Stimulated activated CD8-positive, alpha-beta memory T cell treated with anti-CD3 and anti-CD28 coated beads, Interleukin-15, amount 100 ng/mL, for 48 hours (primary cell): ENCODE results near the gene CDH23.

Source experiments
- DNase-seq, 2 donors: peaks; one replicate each; pipeline ENCODE4 v3.0.0-alpha.2; 2020; ENCODE audit warnings: low read depth in 2 of 2

Gene CDH23

DNA sequence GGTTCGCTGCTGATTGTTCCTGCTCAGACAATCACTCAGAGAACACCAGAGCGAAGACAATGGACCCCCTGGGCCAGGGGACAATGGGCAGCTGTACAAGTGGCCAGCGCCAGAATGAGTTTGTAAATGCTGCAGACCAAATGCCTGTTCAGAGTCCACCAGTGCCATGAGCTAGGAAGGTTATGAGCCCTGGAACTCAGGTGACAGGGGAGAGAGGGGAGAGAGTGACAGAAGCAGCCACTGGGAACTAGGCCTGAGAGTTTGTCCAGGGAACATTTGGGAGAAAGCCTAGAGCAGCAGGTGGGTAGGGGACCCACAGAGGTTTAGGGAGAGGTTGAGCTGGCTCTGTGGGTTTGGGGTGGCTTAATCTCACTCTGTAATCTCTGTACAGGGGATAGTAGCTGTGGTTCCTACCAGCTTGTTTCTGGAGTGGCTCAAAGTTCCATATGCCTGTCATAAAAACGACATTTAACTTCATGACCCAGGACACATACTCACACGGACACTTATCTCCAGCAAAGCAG, 262.5 kb downstream of the CDH23 start:
- DNase-seq: no peak

DNA sequence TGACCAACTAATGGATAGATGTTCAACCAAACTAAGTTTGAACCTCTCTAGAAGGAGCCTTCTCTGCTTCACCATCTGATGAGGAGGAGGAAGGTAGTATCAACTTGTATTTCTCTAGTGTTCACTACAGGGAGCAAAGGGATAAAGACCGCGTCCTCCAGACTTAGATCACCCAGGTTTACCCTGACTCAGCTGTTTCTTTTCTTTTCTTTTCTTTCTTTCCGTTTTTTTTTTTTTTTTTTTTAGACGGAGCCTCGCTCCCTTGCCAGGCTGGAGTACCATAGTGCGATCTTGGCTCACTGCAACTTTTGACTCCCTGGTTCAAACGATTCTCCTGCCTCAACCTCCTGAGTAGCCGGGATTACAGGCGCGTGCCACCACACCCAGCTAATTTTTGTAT, 263.0 kb downstream of the CDH23 start:
- DNase-seq: no peak

DNA sequence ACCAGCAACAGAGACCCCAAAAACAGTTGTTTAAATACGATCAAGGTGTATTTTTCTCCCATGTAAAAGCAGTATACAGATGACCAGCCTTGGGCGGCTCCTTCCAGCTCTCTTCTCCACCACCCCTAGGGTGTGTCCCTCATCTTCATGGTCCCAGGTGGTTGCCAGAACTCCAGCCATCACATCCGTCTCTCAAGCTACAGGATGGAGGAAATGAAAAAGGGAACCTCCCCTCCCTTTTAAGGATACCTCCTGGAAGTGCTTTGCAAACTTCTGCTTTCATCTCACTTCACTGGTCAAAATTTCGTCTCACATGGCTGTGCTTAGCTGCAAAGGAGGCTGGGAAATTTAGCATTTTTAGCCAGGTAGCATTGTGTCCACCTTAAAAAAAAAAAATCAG, 263.6 kb downstream of the CDH23 start:
- DNase-seq: no peak

DNA sequence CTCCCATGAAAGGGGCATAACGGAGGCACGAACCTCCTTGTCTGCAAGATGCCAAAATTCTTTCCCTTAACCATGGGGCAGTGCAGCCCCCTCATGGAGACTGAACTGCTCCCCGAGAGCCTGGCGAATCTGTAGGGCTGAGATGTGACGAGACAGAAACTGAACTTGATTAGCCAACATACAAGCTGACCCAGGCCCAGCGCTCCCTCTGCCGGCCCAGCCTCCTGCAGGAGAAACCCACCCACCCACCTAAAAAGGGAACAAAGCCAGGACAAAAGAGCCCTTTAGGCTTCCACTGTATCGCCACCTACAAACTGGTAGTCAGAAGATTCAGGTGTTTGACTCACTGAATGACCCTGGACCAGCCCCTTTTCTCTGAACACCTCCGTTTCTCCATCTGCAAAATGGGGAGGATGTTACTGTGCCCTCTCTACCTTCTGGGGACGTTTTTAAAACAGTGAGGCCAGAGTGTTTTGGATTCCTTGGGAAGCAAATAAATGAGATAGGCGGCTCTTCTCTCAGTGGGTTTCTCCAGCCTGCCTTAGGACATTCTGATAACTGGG, 264.4 kb downstream of the CDH23 start:
- DNase-seq: no peak

DNA sequence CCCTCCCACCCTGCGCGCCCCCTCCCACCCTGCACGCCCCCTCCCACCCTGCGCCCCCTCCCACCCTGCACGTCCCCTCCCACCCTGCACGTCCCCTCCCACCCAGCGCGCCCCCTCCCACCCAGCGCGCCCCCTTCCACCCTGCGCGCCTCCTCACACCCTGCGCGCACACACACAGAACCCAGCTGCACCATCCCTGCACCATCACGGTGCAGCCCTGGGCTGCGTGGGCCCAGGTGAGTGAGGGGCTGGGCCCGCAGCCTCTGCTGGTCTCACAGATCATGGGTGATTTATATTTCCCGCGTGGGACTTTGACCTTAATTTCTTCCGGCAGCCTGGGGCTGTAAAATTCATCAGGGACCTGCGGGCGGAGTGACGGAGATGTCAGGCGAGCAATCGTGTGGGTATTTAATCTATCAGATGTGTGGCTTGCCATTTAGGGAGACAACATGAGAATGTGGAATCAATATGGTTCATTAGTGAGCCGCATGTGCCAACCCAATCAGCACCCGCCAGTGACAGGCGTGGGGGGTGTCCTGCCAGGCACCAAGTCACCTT, 265.1 kb downstream of the CDH23 start:
- no peak for DNase-seq

DNA sequence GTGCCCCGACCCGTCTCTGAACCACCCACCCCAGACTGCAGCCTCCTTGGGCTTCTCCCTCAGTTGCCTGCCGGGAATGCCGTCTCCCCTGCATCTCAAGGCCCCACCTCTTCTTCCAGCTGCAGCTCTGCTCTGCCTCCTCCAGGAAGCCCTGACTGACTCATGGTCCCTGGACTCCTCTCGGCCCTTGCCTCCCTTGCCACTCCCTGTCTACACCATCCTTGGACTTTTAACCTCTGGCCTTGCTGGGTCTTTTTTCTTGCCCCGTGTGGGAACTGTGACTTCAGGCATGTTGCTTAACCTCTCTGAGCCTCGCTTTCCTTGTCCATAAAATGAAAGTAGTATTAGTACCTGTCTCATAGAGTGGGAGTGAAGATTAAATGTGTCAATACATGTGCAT, 266.6 kb downstream of the CDH23 start:
- no peak for DNase-seq

DNA sequence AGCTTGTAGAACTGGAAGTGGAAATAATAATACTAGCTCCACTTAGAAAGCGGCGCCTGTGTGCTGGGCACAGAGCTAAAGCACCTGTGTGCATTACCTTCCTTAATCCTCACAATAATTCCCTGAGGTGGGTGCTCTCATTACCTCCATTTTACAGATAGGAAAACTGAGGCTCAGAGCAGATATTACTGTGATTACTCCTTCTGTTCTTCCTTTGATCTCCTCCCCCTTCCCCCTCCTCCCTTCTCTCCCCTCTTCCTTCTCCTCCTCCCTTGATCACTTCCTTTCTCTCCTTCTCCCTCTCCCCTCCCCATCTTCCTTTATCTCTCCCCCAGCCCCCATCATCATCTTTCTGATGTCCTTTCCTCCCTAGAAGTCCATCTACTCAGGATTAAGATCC, 267.9 kb downstream of the CDH23 start:
- DNase-seq: no peak

DNA sequence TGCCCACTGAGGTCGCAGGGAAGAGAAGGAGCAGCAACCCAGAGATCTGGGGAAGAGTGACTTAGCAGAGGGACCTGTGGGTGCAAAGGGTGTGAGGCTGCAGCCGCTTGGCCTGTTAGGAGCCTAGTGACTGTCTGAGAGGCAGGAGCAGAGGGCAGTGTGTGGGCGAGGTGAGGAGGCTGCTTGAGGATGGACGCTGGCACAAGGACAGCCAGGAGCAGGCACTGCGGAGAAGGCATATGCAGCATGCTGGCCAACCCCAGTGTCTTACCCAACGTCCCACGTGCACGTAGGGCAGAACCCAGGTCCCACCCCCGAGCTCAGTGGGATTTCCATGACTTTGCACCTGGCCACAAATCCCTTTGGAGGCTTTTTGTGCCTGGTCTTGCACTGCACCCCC, 268.7 kb downstream of the CDH23 start:
- no peak for DNase-seq

DNA sequence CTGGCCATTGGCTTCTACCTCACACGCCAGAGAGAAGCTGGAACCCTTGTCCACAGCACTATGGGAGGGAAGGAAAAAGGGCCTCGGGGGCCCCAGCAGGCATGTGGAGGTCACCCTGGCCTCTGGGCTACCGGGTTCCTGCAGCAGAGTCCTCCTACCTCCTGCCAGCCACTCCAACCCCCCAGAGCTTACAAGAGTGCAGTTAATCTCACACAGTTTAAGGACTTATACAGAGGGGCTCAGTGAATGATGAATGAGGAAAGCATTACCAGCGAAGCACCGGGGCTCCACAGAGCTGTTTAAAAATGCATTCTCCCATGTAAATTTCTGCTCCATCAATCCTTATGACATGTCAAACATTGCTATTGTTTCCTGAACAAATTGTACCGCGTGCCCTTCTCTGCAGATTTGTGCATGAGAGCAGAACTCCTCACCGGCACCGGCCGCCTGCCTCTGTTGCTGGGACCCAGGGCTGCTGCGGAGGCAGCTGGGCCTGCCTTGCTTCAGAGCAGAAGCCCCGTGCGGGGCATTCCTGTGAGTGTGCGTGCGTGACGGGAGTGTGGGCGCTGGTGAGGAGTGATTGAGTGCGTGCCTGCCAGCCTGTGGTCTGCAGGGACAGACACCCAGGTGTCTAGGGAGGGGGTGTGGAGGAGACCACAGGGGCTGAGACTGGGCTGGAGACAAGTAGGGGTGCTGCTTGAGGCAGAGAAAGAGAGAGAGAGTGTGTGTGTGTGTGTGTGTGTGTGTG, 270.1 kb downstream of the CDH23 start:
- no peak for DNase-seq

DNA sequence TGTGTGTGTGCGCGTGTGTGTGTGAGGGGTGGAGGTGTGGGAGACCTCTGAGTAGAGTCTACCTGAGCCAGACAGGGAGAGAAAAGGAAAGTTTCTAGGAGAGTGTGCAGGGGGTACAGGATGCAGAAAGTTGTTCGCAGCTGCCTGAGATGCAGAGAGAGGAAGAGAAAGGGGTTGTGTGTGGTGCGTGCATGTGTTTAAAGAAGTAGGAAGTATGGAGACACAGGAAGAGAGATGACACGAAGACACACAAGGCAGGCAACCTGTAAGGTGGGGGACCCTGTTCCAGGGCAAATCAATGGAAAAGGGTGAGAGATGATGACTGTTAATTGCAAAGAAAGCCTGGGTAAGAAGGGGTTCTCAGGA, 270.6 kb downstream of the CDH23 start:
- DNase-seq: no peak

DNA sequence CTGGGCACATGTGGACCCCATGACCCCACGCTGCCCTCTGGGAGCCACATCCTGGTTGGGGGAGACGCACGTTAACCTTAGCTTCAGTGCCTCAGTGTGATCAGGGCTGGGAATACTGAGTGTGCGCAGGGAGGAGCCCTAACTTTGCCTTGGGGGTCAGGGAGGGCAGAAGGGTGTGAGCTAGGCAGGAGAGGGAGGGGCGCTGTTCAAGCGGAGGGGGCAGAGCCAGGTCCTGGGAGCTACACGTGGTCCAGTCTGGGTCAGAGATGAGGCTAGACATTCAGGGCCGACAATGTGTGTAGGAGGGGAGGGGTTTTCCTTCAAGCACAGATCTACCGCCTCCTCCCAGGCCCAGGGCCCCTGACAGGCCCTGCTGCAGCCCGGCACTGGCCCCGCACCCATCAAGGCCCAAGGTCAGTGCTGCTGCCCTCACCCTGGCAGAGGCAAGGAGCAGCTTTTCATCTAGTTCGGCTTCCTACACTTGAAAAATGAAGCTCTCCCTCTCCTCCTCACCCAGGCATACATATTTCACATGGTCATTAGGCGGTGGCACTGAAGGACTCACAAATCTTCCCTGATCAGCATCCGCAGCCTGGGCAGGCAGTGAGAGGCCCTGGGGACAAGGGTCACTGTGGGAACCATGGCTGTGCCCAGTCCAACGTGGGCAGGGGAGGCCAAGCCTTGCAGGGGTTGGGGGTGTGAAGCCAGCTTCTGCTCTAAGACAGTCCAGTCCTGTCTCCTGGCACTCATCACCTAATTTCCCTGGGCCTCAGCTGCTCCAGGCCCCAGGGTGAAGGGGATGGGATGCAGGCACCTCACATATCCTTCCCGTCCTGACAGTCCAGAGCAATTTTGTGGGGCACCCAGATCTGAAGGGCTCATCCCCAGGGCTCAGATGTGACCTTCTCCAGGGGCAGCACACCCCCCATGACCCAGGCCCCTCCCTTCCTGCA, 275.6 kb downstream of the CDH23 start:
- no peak for DNase-seq

DNA sequence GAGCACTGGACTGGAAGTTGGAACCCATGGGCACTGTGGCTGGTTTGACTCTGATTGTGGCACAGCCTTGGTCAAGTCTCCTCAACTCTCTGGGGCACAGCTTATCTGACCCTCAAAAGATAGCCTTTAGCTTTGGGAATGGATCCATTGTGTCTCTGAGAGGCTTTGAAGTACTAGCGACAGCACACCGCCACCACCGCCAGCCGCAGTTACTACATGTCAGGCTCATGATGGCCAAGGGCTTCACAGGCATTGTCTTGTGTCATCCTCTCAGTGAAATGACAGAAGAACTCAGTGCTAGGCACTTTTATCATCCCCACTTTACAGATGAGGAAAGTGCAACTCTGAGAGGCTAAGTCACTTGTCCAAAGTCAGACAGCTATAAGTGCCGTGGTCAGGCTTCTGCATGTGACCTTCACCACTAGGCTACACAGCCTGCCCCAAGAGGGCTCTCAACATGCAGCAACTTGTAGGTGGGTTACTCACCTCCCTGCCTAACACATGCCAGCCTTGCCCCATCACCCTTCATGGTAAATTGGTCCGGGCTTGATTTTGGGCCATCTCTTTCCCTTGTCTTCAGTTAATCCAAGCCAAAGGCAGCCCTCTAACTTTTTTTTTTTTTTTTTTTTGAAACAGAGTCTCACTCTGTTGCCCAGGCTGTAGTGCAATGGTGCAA, 278.7 kb downstream of the CDH23 start:
- no peak for DNase-seq

DNA sequence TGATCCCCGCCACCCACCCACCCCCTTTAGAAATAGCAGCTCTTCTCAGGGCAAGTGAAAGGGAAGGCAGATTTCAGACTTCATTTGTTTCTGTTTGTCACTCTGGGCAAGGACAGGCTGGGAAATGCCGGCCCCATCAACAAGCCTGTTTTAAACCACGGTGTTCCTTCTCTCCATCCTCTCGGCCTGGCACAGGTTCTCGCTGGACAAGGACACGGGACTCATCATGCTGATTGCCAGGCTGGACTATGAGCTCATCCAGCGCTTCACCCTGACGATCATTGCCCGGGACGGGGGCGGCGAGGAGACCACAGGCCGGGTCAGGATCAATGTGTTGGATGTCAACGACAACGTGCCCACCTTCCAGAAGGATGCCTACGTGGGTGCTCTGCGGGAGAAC, 280.5 kb downstream of the CDH23 start:
- no peak for DNase-seq

DNA sequence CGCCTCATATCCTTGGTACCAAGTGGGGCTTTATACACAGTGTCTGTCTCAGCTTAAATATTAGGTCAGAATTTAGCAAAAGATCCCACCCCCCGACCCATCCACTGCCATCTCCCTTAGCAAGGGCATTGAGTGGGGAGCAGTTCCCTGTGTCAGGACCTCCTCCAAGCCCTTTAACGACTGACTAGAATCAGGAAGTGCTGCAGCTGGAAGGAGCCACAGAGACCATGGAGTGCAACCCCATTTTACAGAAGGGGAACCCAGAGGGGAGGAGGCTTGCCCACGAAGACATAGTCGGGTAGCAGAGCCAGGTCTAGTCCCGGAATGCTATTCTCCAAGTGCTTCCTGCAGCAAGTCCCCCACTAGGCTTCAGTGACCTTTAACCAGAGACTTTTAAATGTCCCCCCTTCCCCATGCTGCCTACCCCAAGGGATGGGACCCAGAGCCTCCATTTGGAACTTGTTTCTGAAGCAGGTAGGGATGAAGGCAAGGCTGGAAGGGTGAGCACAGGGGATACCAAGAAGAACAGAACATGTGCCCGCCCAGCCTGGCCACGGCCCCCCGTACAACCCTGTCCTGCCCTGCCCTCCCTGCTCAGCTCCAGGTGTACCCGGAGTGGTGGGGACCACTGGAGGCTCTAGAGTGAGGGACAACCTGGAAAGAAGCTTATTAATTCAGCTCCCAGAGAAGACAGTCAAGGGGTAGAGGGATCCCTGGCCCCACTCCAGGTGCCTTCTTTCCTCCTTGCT, 281.5 kb downstream of the CDH23 start:
- DNase-seq: no peak

DNA sequence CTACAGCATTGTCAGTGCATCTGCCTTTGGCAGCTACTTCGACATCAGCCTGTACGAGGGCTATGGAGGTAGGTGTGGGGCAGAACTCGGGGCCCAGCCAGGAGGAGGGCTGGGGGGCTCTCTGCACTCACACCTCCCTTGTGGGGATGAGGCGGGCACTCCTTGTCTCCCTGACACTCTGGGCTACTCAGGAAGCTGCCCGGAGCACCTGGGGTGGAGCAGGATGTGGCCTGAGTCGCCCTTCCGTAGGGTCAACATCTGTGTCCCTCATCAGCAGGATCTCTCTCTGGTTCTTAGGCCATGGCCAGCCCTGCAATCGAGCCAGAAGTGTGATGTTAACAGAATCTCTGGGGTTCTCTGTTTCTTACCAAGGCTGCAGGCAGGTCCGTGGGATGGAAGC, 282.7 kb downstream of the CDH23 start:
- no peak for DNase-seq

DNA sequence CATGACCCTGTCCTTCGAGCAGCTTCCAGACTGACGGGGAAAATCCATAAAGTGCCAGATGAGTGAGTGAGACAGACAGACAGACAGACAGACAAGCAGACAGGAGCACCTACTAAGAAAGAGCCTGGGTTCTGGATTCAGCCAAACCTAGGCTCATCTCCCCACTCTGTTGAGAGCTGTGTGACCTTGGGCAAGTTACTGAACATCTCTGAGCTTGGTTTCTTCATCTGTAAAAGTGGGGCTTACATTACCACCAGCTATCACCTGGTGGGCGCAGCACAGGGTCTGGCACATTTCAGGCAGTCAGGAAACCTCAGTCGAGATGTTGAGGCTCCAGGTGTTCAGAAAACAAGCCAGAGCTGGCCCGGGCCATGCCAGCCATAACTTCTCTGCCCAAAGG, 285.3 kb downstream of the CDH23 start:
- DNase-seq: no peak

DNA sequence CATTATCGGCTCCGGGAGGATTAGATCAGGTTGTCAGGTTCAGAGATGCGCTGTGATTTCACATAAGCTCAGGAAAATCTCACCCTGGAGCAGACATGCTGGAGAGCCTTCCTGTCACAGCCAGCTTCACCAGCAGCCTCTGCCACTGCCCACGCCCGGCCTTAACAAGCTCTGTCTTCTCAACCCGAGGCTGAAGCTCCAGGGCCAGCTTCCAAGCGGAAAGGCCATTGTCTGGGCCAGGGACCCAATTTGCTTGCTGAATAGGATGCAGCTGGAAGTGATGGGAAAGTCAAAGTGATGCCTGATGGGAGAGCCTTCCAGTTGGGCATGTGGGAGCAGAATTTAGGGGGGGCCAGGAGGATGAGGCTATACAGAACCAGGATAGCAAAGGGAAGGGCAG, 286.6 kb downstream of the CDH23 start:
- no peak for DNase-seq

DNA sequence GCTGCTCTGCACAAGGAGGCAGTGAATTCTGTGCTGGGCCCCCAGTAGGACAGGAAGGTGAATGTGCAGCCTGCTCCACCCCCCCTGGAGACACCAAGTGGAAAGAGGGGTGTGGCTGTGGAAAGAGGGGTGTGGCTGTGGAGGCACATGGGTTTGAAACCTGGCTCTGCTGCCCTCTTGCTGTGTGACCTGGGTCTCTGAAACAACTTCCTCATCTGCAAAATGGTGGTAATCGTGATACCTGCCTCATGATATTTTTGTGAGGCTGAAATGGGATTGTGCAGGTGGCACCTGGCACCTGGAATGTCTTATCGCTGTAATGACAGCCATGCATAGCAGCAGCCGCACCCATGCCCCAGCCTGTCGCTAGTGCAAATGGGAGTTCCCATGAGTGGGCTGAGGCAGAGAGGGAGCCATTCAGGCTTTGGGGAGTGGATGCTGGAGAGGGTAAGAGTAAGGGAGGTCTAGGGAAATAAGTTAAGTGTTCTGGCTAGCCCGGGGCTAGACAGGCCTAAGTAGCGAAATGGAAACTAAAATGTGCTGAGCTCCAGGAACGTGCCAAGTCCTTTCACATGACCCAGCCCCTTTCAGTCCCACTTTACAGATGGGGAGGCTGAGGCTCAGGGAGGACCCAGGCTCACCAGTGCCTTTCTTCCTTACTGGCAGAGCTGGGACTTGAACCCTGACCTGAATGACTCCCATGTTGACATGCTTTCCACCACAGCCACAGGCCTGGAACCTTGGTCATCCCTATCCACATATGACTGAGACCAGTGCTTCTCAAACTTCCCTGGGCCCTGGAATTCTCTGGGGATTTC, 287.8 kb downstream of the CDH23 start:
- DNase-seq: peak in 1 of 2 donors; percentile 24

DNA sequence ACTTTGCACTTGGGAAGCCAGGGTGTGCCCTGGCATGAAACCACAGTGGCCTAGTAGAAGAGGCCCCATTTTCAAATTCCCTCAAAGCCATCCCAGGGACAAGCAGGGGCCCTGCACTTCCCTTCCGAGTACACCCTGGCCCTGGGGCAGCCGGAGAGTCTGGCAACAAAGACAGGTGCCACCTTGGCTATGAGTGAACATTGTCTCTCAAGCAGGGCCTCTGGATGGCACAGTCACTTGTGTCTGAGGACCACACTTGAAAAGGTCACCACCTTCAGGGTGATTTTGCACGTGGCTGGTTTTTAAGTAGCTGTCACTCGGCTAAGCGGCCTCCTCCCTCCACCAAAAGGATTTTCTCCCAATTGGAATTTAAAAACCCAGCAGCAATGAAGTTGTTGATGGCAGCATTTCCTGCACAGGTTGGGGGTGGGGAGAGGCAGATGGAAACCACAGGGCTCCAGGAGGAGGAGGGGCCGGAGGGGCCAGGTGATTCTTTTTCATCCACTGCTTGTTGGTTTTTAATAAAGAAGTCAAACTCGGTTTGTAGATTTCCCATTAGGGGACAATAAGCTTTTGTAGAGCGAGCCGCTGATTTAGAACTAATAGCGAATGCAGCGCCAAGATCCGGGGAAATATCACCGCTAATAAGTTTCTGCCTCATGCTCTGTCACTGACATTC, 289.0 kb downstream of the CDH23 start:
- DNase-seq: no peak

DNA sequence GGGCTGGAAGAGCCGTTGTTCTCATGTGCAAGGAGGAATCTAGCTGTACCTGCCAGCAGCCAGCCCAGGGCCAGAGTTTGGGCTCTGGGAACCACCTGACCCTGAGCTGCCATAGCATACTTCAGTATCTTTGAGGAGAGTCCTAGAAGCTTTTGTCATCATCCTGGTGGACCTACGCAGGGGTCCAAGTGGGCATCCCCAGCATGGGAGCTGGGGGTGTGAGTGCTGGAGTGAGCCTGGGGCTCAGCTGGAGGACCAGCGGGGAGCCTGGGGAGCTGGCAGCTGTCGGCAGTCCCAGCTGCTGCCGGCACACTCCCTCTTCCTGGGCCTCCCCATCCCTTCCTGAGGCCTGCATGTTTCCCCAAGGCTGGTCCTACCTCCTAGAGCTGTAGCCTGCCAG, 290.4 kb downstream of the CDH23 start:
- no peak for DNase-seq
